GM23248 (cell line): Measurements from ENCODE around the gene ACTL6A. TPM values are rescaled to one million over a fixed set of nuclear protein-coding genes. Genes with fewer than 3 reads are reported as not detected.

Experiments used
- DNase-seq: peaks from one replicate; pipeline ENCODE4 v3.0.0-alpha.2; 2015
- H2AFZ ChIP-seq: fragments of 200-600 bp; sonication (generic); 2 replicates; pipeline ENCODE4 v1.6.1; 2016; ENCODE audit warnings: antibody characterized with exemption
- H3F3A ChIP-seq: fragments of 200-600 bp; sonication (generic); 2 replicates; pipeline ENCODE4 v1.6.1; 2016; ENCODE audit warnings: mild to moderate bottlenecking, antibody characterized with exemption, mixed run types; ENCODE audit not compliant: insufficient read depth
- H3K27ac ChIP-seq: fragments of 200-600 bp; sonication (generic); 2 replicates; pipeline ENCODE4 v1.5.1; 2016; ENCODE audit warnings: mild to moderate bottlenecking
- H3K27me3 ChIP-seq: fragments of 200-600 bp; sonication (generic); replicated peaks from 2 replicates; pipeline ENCODE4 v1.6.1; 2016; ENCODE audit warnings: mild to moderate bottlenecking; ENCODE audit not compliant: insufficient read depth
- H3K36me3 ChIP-seq: fragments of 200-600 bp; sonication (generic); 2 replicates; pipeline ENCODE4 v1.6.1; 2016; ENCODE audit warnings: low read depth, mild to moderate bottlenecking
- H3K4me1 ChIP-seq: fragments of 200-600 bp; sonication (generic); 2 replicates; pipeline ENCODE4 v1.6.1; 2016; ENCODE audit warnings: mild to moderate bottlenecking; ENCODE audit not compliant: insufficient read depth
- H3K4me2 ChIP-seq: fragments of 200-600 bp; sonication (generic); one replicate; pipeline ENCODE4 v1.6.1; 2016; ENCODE audit warnings: mild to moderate bottlenecking; ENCODE audit not compliant: unreplicated experiment
- H3K4me3 ChIP-seq: fragments of 200-600 bp; sonication (generic); 2 replicates; pipeline ENCODE4 v1.5.1; 2016; ENCODE audit warnings: mild to moderate bottlenecking
- H3K79me2 ChIP-seq: fragments of 200-600 bp; sonication (generic); 2 replicates; pipeline ENCODE4 v1.6.1; 2016; ENCODE audit warnings: mild to moderate bottlenecking; ENCODE audit not compliant: insufficient read depth
- H3K9ac ChIP-seq: fragments of 200-600 bp; sonication (generic); 2 replicates; pipeline ENCODE4 v1.6.1; 2016; ENCODE audit warnings: mild to moderate bottlenecking
- H3K9me2 ChIP-seq: fragments of 200-600 bp; sonication (generic); 2 replicates; pipeline ENCODE4 v1.6.1; 2016; ENCODE audit warnings: mixed run types, mild to moderate bottlenecking, moderate library complexity; ENCODE audit not compliant: insufficient read depth
- H3K9me3 ChIP-seq: fragments of 200-600 bp; sonication (generic); one replicate; pipeline ENCODE4 v1.6.1; 2017; ENCODE audit warnings: low read depth
- H4K20me1 ChIP-seq: fragments of 200-600 bp; sonication (generic); 2 replicates; pipeline ENCODE4 v1.6.0; 2016; ENCODE audit not compliant: insufficient read depth
- EZH2 ChIP-seq: fragments of 200-600 bp; sonication (generic); IDR thresholded peaks from 2 replicates; pipeline ENCODE4 v1.6.1; 2018; ENCODE audit warnings: antibody characterized with exemption, mild to moderate bottlenecking; ENCODE audit not compliant: insufficient read depth, poor library complexity, severe bottlenecking
- EZH2phosphoT487 ChIP-seq: fragments of 200-600 bp; sonication (generic); IDR thresholded peaks from 2 replicates; pipeline ENCODE4 v1.6.1; 2018; ENCODE audit warnings: antibody characterized with exemption, moderate library complexity, mild to moderate bottlenecking, low read depth; ENCODE audit not compliant: insufficient read depth
- WGBS, 2 experiments: methylation state at CpG; one replicate each; pipeline ENCODE4 v1.1.6; 2015 to 2017; ENCODE audit warnings: low lambda C conversion rate in 2 of 2, low coverage in 1 of 2; ENCODE audit errors: missing lambda C conversion rate in 2 of 2; 5-methylcytosine and 5-hydroxymethylcytosine counted together
- in situ Hi-C: fragments of 300-500 bp; cut with MboI; formaldehyde crosslinking; loops from 2 replicates; pipeline ENCODE4 v1.15.0; 2020
- polyA plus RNA-seq: library from polyadenylated mRNA; unstranded; fragments of >200 nt; fragmentation: Nextera tagmentation; extraction: Ambion mirVana; gene quantifications from 2 replicates; pipeline ENCODE4 v1.2.1, GENCODE V29; 2016
- small RNA-seq: library from RNA; depleted of rRNA; stranded (forward); fragments of <200 nt; gene quantifications from one replicate; pipeline ENCODE3, GENCODE V24; 2014; ENCODE audit warnings: low read depth, low replicate concordance
- total RNA-seq: library from RNA; depleted of rRNA; stranded (reverse); fragments of >200 nt; shearing (Covaris generic); gene quantifications from 2 replicates; pipeline ENCODE4 v1.2.3, GENCODE V29; 2014; rRNA removed

ACTL6A gene
- total and polyA plus RNA-seq, 2 experiments from 2014 or later = 82.9 to 98.6 TPM

DNA sequence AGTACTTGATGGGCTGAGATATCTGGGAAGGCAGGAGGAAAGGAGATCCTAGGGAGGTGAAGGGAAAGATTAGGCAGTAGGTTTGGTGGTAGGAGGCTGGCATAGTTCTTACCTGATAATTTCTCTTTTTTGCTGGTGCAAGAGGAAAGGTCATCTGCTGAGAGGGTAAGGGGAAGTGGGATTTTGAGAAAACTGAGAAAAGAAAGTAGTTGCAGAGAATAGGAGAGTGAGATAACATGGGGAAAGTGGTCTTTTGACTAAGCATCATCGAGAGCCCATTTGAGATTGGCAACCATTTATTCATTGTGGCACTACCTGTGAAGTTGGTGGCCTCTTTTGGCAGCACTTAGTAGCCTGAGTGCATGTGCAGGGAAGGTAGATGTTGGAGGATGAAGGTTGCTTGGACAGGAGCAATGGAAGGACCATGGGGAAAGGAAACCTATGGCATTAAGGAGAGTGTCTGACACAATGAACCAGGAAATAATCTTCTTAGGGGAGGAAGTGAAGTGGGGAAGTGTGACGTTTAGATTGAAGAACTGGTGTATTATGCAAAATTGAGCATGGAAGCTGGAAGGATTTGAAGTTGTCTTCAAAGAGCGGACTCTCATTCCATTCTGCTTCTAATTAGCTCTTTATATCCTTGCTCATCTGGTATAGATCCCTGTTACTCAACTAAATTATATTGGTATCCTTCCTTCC, 68.2 kb downstream of the ACTL6A start:
- Histone ChIP-seq H3K4me2 (no peak overlapping the region), H3K27me3 (no peaks in the 10 kb centered on the region), H3K9me2 (no peaks in the 10 kb centered on the region), H4K20me1 (no peaks in the 10 kb centered on the region), H3K27ac (no peak overlapping the region), H3K79me2 (no peaks in the 10 kb centered on the region), H3K9me3 (no peaks in the 10 kb centered on the region), H3K4me1 (no peaks in the 10 kb centered on the region), H3K36me3 (no peaks in the 10 kb centered on the region), H3F3A (no peaks in the 10 kb centered on the region), H2AFZ (no peak overlapping the region), H3K9ac (no peak overlapping the region), H3K4me3 (no peak overlapping the region)
- WGBS, 2 experiments = 43 to 54% methylated on average over 3 of the region's 3 CpGs
- in situ Hi-C loops = no loop called here
- TF ChIP-seq EZH2phosphoT487 (no peak), EZH2 (no peak)
- no peak for DNase-seq

Small RNAs within 50 kb of the gene (small RNA-seq; reads per million reads assigned to genes)
- gene AC090425.1 = not detected
- not detected for gene RF01210

Other genes starting within 250 kb of the ACTL6A start
- gene ZNF639, start 239.9 kb upstream of the ACTL6A start, total RNA-seq = 68.0 and 76.9 TPM in 2 replicates
- gene ZNF639, start 239.9 kb upstream of the ACTL6A start, polyA plus RNA-seq = 26.8 and 27.9 TPM in 2 replicates
- 44.7 and 54.9 TPM in 2 replicates for gene MFN1, start 215.2 kb upstream of the ACTL6A start, total RNA-seq
- 19.1 and 22.2 TPM in 2 replicates for gene MFN1, start 215.2 kb upstream of the ACTL6A start, polyA plus RNA-seq
- 84.7 and 88.1 TPM in 2 replicates for gene GNB4, start 111.5 kb upstream of the ACTL6A start, total RNA-seq
- gene GNB4, start 111.5 kb upstream of the ACTL6A start, polyA plus RNA-seq = 42.3 and 47.3 TPM in 2 replicates
- gene MRPL47, start 41.7 kb downstream of the ACTL6A start, total RNA-seq = 18.6 and 25.0 TPM in 2 replicates
- gene MRPL47, start 41.7 kb downstream of the ACTL6A start, polyA plus RNA-seq = 60.5 and 66.0 TPM in 2 replicates
- 79.5 and 90.8 TPM in 2 replicates for gene NDUFB5, start 41.9 kb downstream of the ACTL6A start, total RNA-seq
- 126 and 142 TPM in 2 replicates for gene NDUFB5, start 41.9 kb downstream of the ACTL6A start, polyA plus RNA-seq
- gene USP13, start 90.1 kb downstream of the ACTL6A start, total RNA-seq = 4.6 and 8.2 TPM in 2 replicates
- 6.0 and 9.2 TPM in 2 replicates for gene USP13, start 90.1 kb downstream of the ACTL6A start, polyA plus RNA-seq